Measurements from ENCODE around the gene CYP2C18. TPM values are rescaled to one million over a fixed set of nuclear protein-coding genes. Genes with fewer than 3 reads are reported as not detected.
"Not testable (repeated sequence)": the region's sequence is repeated elsewhere in the genome, so short reads cannot be mapped to it uniquely, and the experiment has no call there.

The CYP2C18 gene
- total RNA-seq, 1 donor: not detected

DNA sequence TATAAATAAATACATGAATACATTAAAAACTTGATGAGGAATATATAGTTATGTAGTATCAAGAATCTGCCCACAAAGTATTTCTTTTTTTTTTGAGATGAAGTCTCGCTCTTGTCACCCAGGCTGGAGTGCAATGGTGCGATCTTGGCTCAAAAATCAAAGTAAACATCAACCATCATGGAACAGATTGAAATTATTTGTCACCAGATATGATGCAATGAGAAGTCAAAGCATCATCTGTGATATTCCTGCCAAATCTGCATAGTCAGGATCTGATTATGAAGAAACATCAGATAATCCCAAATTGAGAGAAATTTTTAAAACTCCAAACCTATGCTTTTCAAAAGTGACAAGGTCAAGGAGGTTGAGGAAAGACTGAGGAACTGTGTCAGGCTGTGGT is 5.1 kb upstream of the CYP2C18 start:
- Histone ChIP-seq H2AFZ (ENCODE audit: low read length) (no peak overlapping the region), H3K4me2 (ENCODE audit: insufficient read depth, low read length) (no peak overlapping the region), H3K36me3 (ENCODE audit: insufficient read depth, low read length) (no peaks in the 10 kb centered on the region), H4K20me1 (ENCODE audit: insufficient read depth, low read length) (no peaks in the 10 kb centered on the region), H3K4me3 (ENCODE audit: insufficient read depth, low read length) (no peak overlapping the region), H3K27me3 (ENCODE audit: insufficient read depth, low read length) (no peaks in the 10 kb centered on the region), H3K9me3 (ENCODE audit: low read depth, low read length) (no peaks in the 10 kb centered on the region), H3K27ac (ENCODE audit: low read depth, low read length) (no peak overlapping the region), H3K4me1 (ENCODE audit: insufficient read depth, low read length) (no peaks in the 10 kb centered on the region), H3K79me2 (ENCODE audit: insufficient read depth, low read length) (no peaks in the 10 kb centered on the region)
- TF ChIP-seq, protein P1, sequence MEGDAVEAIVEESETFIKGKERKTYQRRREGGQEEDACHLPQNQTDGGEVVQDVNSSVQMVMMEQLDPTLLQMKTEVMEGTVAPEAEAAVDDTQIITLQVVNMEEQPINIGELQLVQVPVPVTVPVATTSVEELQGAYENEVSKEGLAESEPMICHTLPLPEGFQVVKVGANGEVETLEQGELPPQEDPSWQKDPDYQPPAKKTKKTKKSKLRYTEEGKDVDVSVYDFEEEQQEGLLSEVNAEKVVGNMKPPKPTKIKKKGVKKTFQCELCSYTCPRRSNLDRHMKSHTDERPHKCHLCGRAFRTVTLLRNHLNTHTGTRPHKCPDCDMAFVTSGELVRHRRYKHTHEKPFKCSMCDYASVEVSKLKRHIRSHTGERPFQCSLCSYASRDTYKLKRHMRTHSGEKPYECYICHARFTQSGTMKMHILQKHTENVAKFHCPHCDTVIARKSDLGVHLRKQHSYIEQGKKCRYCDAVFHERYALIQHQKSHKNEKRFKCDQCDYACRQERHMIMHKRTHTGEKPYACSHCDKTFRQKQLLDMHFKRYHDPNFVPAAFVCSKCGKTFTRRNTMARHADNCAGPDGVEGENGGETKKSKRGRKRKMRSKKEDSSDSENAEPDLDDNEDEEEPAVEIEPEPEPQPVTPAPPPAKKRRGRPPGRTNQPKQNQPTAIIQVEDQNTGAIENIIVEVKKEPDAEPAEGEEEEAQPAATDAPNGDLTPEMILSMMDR (IDR thresholded peaks at IDR 0.05; ENCODE audit: extremely low read depth, low read depth, low read length): no peak
- no peak for DNase-seq (ENCODE audit: insufficient read length, low spot score, missing footprints)

DNA sequence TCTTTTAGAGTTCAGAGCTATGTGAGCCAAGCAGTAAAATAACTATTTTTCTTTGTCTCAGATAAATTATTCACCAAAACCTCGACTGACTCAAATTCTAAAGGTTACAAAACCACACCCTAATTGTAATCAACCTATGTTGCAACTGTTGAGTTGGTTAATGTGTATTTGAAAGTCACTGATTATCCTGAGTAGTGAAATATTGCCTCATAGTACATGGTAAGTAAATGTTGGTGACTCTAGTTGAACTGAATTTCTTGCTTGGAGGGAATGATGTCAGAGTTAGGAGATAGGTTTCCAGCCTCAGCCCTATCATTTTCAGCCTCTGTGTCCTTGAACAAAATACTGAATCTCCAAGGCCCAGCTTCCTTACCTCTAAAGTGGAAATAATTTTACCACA is 3.0 kb upstream of the CYP2C18 start:
- no peak overlapping the region for H3K27ac ChIP-seq (ENCODE audit: low read depth, low read length)
- H3K27me3 ChIP-seq (ENCODE audit: insufficient read depth, low read length): no peaks in the 10 kb centered on the region
- H3K4me2 ChIP-seq (ENCODE audit: insufficient read depth, low read length): no peak overlapping the region
- no peak for DNase-seq (ENCODE audit: insufficient read length, low spot score, missing footprints)
- TF ChIP-seq, protein P1 (IDR thresholded peaks at IDR 0.05; ENCODE audit: extremely low read depth, low read depth, low read length): no peak
- H3K36me3 ChIP-seq (ENCODE audit: insufficient read depth, low read length): no peaks in the 10 kb centered on the region
- no peaks in the 10 kb centered on the region for H3K4me1 ChIP-seq (ENCODE audit: insufficient read depth, low read length)
- no peaks in the 10 kb centered on the region for H3K9me3 ChIP-seq (ENCODE audit: low read depth, low read length)
- H3K4me3 ChIP-seq (ENCODE audit: insufficient read depth, low read length): no peak overlapping the region
- no peaks in the 10 kb centered on the region for H3K79me2 ChIP-seq (ENCODE audit: insufficient read depth, low read length)
- H4K20me1 ChIP-seq (ENCODE audit: insufficient read depth, low read length): no peaks in the 10 kb centered on the region
- H2AFZ ChIP-seq (ENCODE audit: low read length): no peak overlapping the region

DNA sequence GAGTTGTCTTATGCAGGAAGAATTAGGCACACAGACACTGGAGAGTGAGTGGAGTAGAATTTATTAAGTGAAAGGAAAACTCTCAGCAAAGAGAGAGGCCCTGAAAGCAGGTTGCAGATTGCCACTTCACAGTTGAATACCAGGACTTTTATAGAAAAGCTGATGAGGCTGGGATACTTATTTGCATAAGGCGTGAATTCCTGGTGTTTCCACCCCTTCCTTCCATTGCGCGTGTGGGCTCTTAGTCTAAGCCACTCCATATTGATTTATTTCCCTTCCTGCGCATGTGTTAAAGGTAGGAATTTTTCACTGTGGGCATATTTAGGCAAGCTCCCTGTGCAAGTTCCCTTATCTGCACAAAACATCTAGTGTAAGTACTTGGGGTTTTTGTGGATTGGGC is 893 bp upstream of the CYP2C18 start:
- H3K4me1 ChIP-seq (ENCODE audit: insufficient read depth, low read length); DNase-seq (ENCODE audit: insufficient read length, low spot score, missing footprints); H3K9me3 ChIP-seq (ENCODE audit: low read depth, low read length); H4K20me1 ChIP-seq (ENCODE audit: insufficient read depth, low read length); H3K36me3 ChIP-seq (ENCODE audit: insufficient read depth, low read length); H3K27ac ChIP-seq (ENCODE audit: low read depth, low read length); H3K27me3 ChIP-seq (ENCODE audit: insufficient read depth, low read length); H2AFZ ChIP-seq (ENCODE audit: low read length); H3K4me2 ChIP-seq (ENCODE audit: insufficient read depth, low read length); H3K4me3 ChIP-seq (ENCODE audit: insufficient read depth, low read length); H3K79me2 ChIP-seq (ENCODE audit: insufficient read depth, low read length): not testable (repeated sequence)

DNA sequence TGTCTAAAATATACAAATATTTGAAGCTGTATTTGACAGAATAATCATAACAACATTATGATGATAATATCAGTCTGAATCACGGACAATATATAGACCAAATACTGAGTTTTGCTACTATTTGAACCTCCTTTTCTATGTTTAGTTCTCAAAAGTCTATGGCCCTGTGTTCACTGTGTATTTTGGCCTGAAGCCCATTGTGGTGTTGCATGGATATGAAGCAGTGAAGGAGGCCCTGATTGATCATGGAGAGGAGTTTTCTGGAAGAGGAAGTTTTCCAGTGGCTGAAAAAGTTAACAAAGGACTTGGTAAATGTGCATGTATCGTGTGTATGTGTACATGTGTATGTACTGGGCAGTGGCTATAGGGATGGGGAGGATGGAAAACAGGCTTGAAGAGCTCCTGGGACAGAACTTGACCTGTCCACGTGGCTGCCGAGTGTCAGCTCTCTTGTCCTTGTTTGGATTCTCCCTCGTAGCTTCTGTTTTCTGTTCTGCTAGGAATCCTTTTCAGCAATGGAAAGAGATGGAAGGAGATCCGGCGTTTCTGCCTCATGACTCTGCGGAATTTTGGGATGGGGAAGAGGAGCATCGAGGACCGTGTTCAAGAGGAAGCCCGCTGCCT is 4.2 kb downstream of the CYP2C18 start:
- Histone ChIP-seq H3K36me3 (ENCODE audit: insufficient read depth, low read length) (no peaks in the 10 kb centered on the region), H4K20me1 (ENCODE audit: insufficient read depth, low read length) (no peaks in the 10 kb centered on the region), H3K27me3 (ENCODE audit: insufficient read depth, low read length) (no peaks in the 10 kb centered on the region), H3K4me3 (ENCODE audit: insufficient read depth, low read length) (no peak overlapping the region), H2AFZ (ENCODE audit: low read length) (no peak overlapping the region), H3K4me2 (ENCODE audit: insufficient read depth, low read length) (no peak overlapping the region), H3K4me1 (ENCODE audit: insufficient read depth, low read length) (no peaks in the 10 kb centered on the region), H3K27ac (ENCODE audit: low read depth, low read length) (no peak overlapping the region), H3K79me2 (ENCODE audit: insufficient read depth, low read length) (no peaks in the 10 kb centered on the region), H3K9me3 (ENCODE audit: low read depth, low read length) (no peaks in the 10 kb centered on the region)
- TF ChIP-seq, protein P1 (IDR thresholded peaks at IDR 0.05; ENCODE audit: extremely low read depth, low read depth, low read length): no peak
- no peak for DNase-seq (ENCODE audit: insufficient read length, low spot score, missing footprints)
